ENCODE measurements around the gene CCSER1.
"Not testable (repeated sequence)": the region's sequence is repeated elsewhere in the genome, so short reads cannot be mapped to it uniquely, and the experiment has no call there.

CCSER1 gene

DNA sequence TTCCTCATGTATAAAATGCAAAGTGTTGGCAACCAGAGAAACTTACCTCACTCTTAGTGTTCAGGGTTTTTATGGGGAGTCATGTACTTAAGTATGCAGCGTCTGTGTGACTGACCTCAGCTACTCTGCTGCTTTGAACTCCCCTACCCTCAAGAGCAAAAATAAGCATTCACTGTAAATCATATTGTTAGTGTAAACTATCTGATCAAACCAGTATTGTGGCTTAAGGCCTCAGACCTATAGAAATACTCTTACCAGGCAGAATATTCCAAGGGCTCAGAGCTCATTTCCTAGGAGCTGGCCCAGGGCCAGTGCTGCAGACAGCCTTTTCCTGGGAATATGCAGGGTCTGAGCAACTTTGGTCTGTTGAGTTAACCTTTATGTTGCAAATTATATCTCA is 453.1 kb downstream of the CCSER1 start:
- no peak for DNase-seq

DNA sequence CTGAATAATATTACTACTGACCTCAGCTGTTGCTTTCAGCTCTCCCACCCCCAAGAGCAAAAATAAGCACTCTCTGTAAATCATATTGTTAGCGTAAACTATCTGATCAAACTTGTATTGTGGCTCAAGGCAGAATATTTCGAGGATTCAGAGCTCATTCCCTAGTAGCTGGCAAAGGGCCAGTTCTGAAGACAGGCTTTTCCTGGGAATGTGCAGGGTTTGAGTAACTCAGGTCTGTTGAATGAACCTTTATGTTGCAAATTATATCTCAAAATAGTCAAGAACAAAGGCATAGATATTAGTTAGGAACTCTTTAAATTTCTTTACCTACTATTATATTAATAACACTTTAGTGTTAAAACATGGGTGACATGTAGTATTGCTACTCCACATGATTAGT is 454.9 kb downstream of the CCSER1 start:
- DNase-seq, result no peak

DNA sequence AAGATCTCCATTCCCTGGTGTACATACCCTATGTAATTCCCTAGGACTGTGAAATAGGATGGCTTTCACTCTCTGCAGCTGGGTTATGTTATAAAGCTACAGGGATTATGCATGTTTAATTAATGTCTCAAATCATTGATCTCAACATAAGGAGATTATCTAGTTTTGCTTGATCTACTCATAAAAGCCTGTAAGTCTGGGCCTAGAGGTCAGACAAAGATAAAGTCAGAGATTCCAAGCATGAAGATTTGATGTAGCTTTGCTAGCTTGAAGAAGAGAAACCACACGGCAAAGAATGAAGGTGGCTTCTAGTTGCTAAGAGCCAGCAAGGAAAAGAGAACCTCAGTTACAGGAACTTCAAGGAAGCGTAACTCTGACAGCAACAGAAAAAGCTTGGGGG is 456.9 kb downstream of the CCSER1 start:
- DNase-seq, result no peak

DNA sequence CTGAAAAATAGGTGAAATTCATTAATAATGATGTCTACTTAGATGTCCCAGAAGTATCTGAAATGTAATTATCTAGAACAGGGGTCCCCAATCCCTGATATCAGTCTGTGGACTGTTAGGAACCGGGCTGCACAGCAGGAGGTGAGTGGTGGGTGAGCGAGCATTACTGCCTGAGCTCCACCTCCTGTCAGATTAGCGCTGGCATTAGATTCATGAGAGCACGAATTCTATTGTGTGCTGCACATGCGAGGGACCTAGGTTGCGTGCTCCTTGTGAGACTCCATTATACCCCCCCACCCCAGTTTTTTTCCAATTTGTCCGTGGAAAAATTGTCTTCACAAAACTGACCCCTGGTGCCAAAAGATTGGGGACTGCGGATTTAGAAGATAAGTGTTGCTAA is 458.8 kb downstream of the CCSER1 start:
- DNase-seq, result no peak

DNA sequence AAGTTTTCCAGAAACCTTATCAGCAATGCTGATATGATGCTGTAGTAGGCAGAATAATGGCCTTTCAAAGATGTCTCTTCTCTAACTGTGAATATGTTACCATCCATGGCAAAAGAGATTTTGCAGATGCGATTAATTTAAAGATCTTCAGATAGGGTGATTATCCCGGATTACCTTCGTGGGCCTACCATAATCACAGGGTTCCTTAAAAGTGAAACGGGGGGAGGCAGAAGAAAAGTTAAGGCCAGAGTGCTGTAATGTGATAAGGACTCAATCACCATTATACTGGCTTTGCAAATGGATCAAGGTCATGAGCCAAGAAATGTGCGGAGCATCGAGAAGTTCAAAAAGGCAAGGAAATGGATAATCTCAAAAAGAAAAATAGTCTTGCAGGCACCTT is 459.6 kb downstream of the CCSER1 start:
- no peak for DNase-seq

DNA sequence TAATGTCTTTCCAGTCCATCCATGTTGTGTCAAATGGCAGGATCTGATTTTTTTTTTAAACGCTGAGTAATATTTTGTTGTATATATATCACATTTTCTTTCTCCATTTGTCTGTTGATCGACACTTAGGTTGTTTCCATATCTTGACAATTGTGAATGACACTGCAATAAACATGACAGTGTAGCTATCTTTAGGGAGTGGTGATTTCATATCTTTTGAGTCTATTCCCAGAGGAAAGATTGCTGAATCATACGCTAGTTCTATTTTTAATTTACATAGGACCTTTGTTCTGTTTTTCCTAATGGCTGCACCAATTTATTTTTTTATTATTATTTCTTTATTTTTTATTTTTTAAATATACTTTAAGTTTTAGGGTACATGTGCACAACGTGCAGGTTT is 470.7 kb downstream of the CCSER1 start:
- DNase-seq, result no peak

DNA sequence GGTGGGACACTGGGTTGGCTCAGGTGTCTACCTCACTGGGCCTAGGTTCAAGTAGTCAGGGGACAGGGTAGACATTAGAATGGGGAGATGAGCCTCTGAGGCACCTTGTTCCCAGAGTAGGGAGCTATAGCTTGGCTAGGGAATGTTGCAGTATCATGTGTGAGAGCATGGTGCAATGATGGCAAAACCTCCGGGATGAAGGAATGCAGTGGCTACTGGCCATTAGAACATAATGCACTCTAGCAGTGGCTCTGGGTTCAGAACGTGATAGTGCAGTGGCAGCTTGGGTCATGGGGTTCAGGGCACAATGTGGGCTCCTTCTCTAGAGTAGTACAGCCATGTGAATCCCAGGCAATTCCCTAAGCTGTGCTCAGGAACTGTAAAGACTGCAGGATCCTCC is 471.5 kb downstream of the CCSER1 start:
- no peak for DNase-seq

DNA sequence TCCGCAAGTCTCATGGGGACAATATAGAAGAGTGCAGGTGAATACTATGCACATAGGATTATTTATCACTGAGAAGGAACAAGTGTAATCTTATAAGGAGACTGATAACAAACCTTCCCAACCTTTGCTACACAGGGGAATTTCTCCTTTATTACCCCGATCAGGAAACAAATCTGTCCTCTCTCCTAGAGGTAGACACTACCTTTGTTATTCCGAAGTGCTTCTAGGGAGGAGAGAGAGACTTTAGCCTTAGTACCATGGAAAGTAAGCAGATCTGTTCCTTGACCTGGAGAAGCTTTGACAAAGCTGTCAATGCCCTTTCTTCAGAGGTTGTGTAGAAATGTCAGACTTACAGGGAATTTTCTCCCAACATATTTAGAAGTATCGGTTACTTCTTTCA is 475.5 kb downstream of the CCSER1 start:
- no peak for DNase-seq

DNA sequence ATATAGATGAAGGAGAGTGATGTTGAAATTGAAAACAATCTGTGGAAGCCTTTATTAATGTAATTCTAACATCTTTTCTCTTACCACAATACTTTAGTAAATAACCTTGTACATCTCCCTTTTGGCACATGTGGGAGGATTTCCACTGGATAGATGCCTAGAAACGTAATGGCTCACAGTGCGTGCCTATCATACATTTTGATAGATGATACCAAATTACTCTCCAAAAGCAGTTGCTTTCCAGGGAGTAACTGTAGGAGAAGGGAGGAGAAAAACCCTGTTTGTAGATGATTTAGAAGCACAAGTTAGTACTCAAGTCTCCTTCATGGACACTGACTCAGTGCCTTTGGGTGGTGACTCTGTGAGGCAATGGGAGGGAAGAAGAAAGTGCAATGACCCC is 476.3 kb downstream of the CCSER1 start:
- no peak for DNase-seq

DNA sequence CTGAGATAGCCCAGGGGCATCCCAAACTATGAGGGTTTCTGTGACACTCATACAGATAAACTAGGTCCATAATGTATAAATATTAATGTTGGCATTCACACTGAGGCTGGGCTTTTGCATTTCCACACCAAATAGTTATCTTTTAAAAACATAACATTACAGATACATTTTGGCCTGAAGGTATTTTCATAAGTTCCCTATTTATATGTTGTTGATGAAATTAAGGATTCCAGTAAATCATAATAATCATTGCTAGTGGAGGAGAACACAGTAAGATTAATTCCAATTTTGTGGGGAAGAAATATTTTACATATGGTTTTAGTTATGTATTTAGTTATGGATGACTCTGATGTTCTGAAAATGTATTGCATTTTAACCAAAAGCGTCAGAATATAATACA is 479.6 kb downstream of the CCSER1 start:
- DNase-seq, result no peak

DNA sequence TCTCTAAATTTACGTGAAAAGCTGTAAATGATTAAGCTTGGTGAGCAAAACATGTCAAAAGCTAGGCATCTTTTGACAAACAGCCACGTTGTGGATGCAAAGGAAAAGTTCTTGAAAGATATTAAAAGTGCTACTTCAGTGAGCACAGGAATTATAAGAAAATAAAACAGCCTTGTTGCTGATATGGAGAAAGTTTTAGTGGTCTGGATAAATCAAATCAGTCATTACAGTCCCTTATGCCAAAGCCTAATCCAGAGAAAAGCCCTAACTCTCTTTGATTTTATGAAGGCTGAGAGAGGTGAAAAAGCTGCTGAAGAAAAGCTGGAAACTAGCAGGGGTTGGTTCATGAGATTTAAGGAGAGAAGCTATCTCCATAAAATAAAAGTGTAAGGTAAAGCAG is 487.2 kb downstream of the CCSER1 start:
- DNase-seq, result no peak

DNA sequence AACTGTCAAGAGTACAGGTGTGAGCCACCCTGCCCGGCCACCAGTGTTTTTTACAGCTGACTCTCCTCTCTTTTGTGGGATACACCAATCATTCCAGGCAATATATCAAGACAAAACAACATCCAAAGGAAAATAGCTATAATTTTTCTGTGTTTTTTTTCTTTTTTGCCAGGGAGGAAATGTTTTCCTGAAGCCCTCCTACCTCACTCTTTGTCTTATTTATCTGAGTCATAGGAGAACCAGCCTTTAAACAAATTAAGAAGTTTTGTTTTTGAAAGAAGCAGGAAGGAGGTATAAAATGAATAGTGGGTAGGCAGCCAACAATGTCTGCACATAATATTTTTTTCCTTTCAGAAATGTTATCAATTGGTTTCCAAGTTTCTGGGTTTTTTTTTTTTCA is 493.9 kb downstream of the CCSER1 start:
- DNase-seq, result no peak

DNA sequence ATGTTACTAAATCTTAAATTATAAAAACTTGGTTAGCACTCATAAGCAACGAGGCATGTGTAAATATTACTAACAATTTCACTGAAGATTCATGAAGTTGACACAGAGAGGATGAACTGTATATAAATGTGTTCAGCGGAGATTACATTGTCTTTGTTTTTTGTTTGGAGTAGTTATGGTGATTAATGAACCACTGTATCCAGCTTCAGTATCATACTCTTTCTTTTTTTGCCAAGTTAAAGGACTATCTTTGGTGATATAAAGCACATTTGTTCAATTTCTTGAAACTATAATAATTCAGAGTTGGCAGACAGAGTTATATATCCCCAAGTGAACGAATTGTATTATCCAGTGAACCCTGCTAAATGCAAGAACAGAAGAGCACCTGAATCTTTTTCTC is 497.6 kb downstream of the CCSER1 start:
- no peak for DNase-seq

DNA sequence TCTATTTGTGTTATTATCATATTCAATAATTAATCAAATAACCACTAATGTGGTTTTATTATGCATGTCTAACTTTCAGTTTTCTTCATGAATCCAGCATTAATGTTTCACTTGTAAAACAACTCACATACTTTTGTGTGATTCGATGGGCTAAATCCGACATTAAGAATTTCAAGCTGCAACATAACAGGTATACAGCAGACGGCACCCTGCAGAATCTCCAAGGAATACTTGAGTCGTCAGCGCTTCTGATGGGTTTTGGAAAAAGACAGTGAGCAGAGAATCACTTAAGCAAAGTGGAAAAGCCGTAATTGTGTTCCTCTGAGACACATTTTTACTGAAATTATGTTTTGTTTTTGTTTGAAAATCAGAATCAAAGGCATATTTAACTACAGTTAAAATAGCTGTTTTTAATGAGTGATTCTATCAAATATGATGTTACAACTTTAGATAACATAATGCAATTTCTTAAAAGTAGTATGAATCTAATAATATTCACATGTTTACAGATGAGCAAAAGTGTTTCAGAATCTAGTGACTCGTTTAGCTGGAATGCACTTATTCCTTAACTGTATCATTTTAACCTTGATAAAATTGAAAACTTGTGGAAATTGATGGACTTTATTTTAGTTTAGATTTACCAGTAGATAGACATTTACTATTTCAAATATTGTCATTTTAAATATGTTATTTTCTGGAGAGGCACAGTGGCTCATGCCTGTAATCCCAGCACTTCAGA is 514.8 kb downstream of the CCSER1 start:
- DNase-seq, result no peak

DNA sequence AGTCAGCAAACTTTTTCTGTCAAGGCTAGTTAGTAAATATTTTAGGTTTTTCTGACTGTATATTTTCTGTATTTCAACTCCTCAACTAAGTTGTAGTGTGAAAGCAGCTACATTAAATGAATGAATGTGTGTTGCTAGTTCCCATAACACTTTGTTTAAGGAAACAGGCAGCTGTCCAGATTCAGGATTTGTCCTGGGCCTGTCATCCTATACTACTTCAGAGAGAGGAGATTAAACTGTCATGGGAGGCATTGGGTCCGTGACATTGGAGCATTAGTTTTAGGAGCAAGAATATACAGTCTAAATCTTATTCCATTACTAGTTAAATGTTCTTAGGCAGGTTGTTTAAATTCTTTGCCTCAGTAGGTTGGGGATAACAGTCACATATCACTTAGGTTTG is 516.0 kb downstream of the CCSER1 start:
- DNase-seq, result no peak

DNA sequence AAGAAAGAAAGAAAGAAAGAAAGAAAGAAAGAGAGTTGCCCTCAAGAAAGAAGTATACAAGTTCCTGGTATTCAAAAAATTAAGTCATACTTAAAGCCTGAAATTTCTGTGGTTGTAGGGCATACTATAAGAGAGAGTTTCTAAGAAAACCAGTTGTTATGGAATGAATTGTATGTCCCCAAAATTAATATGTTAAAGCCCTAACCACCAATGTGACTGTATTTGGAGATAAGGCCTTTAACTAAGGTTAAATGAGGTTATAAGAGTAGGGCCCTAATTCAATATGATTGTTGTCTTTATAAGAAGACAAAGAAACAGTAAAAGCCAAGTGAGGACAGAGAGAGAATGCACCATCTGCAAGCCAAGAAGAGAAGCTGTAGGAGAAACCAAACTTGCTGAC is 521.1 kb downstream of the CCSER1 start:
- no peak for DNase-seq

DNA sequence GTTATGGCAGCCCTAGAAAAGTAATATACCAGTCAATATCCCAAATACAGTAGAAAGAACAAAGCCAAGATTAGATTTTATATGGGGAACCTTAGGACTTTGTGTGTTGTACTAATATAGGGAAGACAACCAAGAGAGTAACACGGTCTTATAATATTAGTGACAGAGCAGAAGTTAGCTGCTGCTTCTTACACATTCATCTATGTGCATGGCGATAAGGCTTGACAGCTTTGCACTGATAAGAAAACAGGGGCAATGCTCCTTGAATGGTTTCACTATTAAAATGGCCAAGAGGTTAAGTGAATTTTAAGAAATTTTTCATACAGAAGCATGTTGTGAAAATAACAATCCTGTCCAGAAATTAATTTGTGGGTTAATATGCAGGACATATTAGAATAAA is 521.6 kb downstream of the CCSER1 start:
- DNase-seq, result no peak

DNA sequence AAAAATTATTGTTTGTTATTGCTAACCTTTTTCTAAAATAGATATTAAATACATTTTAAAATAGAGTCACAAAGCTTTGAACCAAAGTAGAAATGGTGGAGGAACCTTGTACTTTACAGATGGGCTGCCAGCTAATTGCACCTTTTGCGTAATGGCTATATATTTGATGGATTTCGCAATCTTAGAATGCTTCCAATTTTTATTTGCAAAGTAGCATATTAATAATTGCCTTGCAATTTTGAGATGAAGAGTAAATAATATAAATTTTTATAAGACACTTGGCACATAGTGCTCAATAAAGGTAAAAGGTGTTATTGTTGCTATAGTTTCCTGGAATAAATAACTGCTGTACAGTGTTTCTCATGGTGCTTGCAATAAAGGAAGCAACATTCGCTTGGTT is 533.5 kb downstream of the CCSER1 start:
- no peak for DNase-seq

DNA sequence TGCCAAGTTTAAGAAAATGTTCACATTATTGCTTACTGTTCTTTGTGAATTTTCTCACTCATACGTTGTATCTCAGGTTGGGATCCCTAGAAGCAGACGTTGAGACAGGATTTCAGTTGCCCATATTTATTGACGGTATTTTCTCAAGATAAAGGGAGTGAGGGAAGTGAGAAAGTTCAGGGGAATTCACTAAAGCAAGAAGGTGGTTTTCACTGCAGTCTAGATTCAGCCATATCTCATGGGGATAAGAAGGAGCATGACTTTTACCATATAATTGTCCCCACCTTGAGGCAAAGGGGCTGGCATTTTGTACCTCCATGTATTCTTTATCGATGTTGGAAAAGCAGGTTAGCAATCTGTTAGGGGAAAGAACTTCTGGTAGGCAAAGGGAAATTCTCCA is 543.0 kb downstream of the CCSER1 start:
- no peak for DNase-seq

DNA sequence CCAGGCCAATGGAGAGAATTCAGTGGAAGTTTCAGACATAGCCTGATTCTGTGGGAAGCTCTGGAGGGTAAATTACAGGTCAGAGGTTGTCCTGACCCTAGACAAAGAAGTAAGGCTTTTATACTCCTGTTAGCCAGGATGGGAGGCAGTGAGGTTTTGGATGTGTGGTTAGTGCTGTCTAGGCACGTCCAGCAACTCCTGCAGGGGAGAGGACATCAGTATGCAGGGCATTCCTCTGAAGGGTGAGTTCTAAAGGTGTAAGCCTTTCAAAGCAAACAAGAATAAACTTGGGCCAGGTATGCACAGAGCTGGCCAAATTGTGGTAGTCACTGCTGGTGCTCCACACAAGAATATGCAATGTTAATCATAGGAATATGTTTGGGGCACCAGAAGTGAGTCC is 562.5 kb downstream of the CCSER1 start:
- no peak for DNase-seq

DNA sequence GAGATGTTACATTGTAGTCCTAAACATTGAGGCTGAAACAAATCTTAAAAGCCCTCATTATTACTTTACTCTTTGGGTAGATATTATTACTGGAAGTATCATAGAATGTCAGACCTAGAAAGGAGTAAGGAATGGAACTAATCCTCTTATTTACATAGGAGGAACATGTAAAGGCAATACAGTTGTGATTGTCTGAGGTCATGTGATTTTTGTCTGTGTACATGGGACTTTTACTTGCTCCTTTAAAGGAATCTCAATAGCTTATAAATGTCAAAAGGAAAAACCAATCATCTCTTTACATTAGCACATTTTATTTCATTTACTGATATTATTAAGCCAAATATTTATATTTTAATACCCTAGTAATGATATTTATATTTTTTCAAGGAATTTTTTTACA is 568.2 kb downstream of the CCSER1 start:
- DNase-seq, result no peak

DNA sequence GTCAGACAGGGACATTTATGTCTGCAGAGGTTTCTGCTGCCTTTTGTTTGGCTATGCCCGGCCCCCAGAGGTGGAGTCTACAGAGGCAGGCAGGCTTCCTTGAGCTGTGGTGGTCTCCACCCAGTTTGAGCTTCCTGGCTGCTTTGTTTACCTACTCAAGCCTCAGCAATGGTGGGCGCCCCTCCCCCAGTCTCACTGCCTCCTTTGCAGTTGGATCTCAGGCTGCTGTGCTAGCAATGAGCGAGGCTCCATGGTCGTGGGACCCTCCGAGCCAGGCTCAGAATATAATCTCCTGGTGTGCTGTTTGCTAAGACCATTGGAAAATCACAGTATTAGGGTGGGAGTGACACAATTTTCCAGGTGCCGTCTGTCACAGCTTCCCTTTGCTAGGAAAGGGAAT is 578.3 kb downstream of the CCSER1 start:
- DNase-seq, result not testable (repeated sequence)

DNA sequence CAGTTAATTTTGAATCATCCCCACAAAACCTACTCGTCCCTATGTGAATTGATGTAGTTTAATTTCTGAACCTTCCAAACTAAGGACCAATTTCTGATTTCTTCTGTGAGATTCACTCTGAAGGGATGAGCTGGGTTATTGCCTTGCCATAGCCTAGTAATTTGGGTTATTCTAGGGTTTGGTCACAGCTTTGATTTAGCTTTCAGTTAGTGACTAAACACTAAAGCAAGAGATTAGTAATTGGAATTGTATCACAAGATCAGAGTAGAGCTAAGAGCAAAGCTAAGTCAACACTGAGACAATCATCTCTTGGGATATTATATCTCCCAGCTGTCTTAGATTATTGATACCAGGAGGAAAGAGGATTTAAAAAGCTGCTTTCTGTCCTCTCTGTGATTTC is 588.0 kb downstream of the CCSER1 start:
- no peak for DNase-seq

DNA sequence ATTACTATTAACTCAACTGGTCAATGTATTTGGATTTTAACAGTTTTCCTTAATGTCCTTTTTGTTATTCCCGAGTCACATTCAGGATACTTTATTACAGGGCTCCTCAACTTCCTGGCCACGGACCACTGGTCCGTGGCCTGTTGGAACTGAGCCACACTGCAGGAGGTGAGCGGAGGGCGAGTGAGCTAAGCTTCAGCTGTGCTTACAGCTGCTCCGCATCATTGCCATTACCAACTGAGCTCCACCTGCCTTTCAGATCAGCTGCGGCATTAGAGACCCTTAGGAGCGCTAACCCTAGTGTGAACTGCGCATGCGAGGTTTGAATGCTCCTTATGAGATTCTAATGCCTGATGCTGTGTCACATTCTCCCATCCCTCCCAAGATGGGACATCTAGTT is 591.7 kb downstream of the CCSER1 start:
- no peak for DNase-seq

DNA sequence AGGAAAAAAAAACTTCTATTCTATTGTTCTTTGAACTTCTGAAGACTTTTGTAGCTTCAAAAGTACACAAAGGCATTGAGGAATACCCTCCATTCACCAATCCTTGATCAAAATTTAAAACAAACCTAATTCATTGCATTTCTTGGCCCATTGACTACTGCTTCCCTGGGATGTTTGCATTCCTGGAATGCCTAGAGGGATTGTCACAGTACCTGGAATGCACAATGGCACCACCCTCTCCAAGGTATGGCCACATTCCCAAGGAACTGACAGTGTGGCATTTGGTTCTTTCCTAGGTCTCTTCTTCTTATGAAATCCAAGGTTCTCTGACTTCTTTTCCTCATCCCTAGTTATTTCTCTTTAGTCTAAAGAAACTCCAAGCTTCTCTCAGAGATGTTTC is 600.7 kb downstream of the CCSER1 start:
- no peak for DNase-seq

DNA sequence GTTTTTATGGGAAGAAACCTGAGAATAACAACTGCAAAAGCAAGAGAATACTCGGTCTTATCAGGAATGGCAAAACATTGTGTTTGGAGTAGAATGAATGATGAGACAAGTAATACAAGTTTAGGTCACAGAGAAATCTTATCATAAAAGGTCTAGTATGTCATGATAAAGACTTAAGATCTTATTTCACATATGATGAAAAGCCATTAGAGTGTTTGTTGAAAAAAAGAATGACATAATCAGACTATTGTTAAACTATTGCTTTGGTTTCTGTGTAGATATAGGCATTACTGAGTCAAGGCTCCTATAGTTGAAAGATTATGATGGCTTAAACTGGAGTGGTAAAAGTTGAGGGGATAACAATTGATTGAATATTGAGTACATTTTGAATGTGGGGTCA is 603.6 kb downstream of the CCSER1 start:
- DNase-seq, result no peak
